Measurements from ENCODE around the gene VPS37C.
"Not testable (repeated sequence)": the region's sequence is repeated elsewhere in the genome, so short reads cannot be mapped to it uniquely, and the experiment has no call there.

The VPS37C gene

GRCh38 chr11:61174273-61174672 lies 13.0 kb upstream of the VPS37C start:
- DNase-seq, result no peak

GRCh38 chr11:61173456-61173855 lies 12.2 kb upstream of the VPS37C start:
- DNase-seq, result peak; percentile 2

GRCh38 chr11:61172888-61173287 lies 11.7 kb upstream of the VPS37C start:
- no peak for DNase-seq

GRCh38 chr11:61172356-61172755 lies 11.1 kb upstream of the VPS37C start:
- DNase-seq, result no peak

GRCh38 chr11:61171907-61172306 lies 10.7 kb upstream of the VPS37C start:
- DNase-seq, result no peak

GRCh38 chr11:61170566-61170965 lies 9.3 kb upstream of the VPS37C start:
- no peak for DNase-seq

GRCh38 chr11:61168800-61169199 lies 7.6 kb upstream of the VPS37C start:
- no peak for DNase-seq

GRCh38 chr11:61168042-61168688 lies 6.9 kb upstream of the VPS37C start:
- no peak for DNase-seq

GRCh38 chr11:61166331-61166730 lies 5.1 kb upstream of the VPS37C start:
- DNase-seq, result not testable (repeated sequence)

GRCh38 chr11:61165785-61166184 lies 4.6 kb upstream of the VPS37C start:
- DNase-seq, result not testable (repeated sequence)

- no peak for DNase-seq
These were observed 3.6 kb upstream of the VPS37C start for GRCh38 chr11:61164606-61165424.

- no peak for DNase-seq
These were observed 2.7 kb upstream of the VPS37C start for GRCh38 chr11:61163714-61164605.

- DNase-seq, result no peak
These were observed 1.8 kb upstream of the VPS37C start for GRCh38 chr11:61163021-61163420.

- DNase-seq, result peak; percentile 1
These were observed 1.1 kb upstream of the VPS37C start for GRCh38 chr11:61162092-61162941.

- DNase-seq, result no peak
These were observed 588 bp downstream of the VPS37C start for GRCh38 chr11:61160487-61161189.

- DNase-seq, result no peak
These were observed 2.4 kb downstream of the VPS37C start for GRCh38 chr11:61158691-61159381.

- no peak for DNase-seq
These were observed 3.5 kb downstream of the VPS37C start for GRCh38 chr11:61157743-61158142.

- no peak for DNase-seq
These were observed 5.5 kb downstream of the VPS37C start for GRCh38 chr11:61155741-61156140.

GRCh38 chr11:61155312-61155711 lies 5.9 kb downstream of the VPS37C start:
- DNase-seq, result no peak

- no peak for DNase-seq
These were observed 6.7 kb downstream of the VPS37C start for GRCh38 chr11:61154528-61154927.

GRCh38 chr11:61153593-61154095 lies 7.6 kb downstream of the VPS37C start:
- DNase-seq, result no peak
